ENCODE results near the gene FDX1. TPM values are rescaled to one million over a fixed set of nuclear protein-coding genes. Genes with fewer than 3 reads are reported as not detected.

Gene FDX1
- total RNA-seq, 1 experiment from 2014 or later: 12.3 TPM

DNA sequence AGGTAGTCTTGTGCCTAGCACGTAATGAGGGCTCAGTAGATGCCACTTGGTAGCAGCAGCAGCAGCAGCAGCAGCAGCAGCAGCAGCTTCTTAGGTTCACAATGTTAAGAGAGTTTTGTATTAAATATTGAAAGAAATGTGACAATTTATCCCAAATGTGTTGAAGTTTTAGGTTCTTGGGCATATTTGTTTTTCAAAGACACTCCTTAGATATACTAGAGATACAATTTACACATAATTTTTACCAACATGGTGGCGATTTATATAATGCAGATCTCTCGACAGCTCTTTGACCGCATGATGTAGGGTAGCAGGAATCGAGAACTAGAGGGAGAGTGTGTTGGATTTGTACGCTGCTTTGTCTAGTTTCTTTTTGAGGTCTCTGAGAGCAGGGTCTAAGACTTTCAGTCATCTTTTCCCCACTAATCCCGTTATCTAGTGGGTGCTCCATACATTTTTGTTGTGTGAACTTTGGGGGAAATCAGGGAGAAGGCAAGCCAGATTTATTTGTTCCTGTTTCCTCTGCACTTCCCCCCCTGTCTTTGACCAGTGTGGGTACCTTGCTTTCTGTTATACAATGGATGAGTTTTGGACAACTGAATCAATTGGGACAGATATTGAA lies 1.4 kb downstream of the FDX1 start:
- DNase-seq (ENCODE audit: low spot score): no peak

DNA sequence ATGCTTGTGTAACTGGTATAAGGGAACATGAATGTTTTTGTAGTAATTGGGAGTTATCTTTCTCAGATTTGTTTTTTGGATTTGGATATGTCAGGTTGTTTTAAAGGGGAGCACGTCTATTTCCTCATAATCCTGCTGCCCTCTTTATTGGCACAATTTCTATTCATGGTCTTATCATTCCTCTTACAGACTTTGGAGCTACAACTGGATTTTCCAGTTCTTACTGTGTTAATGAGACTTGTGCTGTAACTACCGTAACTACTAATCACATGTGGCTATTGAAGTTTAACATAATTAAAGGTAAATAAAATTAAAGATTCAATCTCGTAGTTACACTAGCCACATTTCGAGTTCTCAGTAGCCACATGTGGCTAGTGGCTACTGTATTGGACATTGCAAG lies 1.9 kb downstream of the FDX1 start:
- no peak for DNase-seq (ENCODE audit: low spot score)

DNA sequence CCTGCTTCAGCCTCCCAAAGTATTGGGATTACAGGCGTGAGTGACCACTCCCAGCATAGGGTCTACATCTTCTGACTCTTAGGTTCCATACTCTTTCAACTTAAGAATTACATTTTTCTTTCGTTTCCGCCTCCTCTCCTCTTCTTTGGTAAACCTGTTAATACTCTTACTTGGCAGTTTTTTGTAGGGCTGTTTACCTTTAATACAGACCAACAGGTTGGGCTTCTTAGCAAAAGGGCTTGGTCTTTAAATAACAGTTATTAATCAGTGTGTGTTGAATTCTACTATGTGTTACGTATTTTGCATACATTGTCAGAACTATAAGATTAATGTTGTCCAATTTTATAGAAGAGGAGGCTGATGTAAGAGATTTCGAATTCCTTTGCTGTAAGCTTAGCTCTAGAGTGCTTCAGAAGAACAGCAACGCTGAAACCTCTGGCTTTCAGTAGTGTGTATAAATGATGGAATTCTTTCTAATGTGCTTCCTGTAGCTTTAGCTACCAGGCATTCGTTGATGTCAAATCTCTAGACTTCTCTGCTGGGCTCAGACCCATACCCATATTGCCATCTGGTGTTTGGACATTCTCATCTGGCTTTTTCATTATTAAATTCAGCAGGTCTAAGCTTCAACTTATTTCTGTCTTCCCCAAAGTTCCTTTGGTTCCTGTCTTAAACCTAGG lies 3.1 kb downstream of the FDX1 start:
- no peak for DNase-seq (ENCODE audit: low spot score)

DNA sequence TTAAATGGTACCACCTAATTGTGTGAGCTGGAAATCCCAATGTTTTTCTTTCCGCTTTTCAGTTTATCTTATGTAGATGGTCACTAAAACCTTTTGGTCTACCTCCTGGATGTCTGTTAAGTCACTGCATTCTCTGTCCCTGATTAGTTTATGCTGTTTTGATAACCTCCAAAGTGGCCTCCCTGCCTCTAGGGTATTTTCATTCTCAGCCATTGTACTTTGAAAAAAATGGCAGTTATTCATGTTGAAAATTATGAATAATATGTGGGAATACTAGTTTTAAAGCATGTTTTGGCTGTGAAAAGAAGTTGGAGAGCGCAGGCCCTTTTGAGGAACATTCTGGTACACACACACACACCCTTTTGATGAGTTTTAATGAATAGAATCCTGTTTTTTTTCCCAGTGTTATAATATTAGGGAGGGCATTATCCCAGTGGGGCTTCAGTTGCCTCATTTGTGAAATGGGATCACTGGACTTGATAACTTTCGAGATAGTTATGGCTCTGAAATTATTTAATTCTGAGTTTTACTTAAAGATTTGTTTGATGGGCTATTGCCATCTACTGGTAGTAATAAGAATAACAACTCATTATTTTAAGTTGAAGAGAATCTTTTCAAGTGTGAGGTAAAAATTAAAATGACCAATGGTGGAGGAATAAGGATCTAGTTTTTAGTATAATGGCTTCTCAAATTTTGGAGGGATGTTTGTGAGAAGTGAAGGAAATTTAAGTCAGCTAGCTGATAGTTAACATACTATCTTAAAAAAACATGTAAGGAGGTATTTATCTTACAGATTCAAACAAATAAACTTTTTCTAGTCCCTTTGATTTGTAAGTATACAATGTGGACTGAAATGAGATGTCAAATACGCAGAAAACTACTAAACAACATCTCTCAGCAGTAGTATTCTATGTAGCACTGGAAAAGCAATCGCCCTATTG lies 3.9 kb downstream of the FDX1 start:
- DNase-seq (ENCODE audit: low spot score): peak; percentile 1

DNA sequence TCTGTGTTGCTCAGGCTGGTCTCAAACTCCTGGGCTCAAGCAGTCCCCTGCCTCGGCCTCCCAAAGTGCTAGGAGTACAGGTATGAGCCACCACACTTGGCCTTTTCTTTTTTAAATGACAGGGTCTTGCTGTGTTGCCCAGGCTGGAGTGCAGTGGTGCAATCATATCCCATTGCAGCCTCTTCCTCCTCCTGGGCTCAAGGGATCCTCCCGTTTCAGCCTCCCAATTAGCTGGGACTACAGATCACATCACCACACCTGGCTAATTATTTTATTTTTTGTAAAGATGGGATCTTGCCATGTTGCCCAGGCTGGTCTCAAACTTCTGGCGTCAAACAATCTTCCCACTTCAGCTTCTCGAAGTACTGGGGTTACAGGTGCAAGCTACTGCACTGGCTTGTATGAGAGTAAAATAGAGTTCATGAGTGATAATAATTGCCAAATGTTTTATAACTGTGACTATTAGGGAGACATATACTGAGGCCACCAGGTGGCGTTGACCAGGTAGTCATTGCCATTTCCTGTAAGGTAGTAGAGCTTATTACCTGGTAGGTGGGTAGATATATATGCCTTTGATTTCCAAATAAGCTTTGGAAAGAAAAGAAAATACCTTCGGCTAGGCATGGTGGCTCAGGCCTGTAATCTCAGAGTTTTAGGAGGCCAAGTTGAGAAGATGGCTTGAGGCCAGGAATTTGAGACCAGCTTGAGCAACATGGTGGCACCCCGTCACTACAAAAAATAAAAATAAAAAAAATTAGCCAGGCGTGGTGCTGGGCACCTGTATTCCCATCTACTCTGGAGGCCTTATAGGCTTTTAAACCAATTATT lies 5.4 kb downstream of the FDX1 start:
- no peak for DNase-seq (ENCODE audit: low spot score)

DNA sequence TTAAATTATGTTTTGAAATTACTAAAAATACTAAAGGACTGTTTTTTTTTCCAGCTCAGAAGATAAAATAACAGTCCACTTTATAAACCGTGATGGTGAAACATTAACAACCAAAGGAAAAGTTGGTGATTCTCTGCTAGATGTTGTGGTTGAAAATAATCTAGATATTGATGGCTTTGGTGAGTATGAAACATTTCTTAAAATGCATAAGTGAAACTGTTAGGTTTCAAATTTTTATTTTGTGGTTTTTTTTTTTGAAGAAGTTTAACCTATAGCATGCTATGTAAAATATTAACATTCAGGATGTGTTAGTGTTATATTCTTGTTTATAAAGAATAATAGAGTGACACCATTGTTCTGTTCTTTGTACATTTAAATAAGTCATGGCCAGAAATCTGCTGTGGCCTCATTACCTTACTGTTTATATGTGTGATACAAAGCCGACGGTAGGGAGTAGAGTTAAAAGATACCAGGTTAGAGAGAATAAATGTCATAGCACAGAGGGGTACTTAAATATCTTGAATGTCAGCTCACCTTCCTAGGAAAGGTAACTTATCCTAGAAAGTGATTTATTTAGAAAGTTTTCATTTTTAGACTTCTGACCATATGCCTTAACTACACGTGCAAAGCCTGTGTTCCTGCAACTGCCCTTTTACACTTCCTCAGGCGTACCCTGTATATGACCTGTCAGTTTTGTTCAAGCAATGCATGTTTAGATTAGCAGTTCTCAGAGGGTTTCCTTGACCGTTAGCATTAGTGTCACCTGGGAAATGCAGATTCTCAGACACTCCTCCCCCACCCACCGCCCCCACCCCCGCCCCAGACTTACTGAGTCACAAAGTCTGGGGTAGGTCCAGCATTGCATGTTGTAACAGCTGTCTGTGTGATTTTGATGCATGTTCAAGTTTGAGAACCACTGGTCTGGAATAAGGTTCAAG lies 6.3 kb downstream of the FDX1 start:
- no peak for DNase-seq (ENCODE audit: low spot score)

DNA sequence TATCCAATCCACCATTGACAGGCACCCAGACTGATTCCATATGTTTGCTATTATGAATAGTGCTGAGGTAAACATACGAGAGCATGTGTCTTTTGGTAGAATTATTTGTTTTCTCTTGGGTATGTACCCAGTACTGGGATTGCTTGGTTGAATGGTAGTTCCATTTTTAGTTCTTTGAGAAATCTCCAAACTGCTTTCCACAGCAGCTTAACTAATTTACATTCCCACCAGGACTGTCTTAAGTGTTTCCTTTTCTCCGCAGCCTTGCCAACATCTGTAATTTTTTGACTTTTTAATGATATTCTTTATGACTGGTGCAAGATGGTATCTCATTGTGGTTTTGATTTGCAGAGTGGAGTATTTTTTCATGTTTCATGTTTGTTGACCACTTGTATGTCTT lies 8.3 kb downstream of the FDX1 start:
- DNase-seq (ENCODE audit: low spot score): no peak

DNA sequence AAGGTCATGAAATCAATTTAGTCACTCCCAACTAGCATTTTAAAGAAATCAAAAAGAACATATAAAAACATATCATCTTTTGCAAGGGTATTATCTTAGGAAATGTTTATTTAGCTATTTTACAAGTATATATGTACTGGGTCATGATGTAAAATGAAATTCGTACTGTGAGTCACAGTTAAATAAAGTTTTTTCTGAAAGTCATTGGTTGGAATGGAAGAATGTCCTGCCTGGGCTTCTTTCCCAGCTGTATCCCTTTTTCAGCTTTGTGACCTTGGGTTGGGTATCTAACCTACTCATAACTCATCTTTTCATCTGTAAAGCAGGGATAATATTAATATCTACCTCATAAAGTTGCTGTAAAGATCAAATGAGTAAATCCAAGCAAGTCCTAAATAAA lies 15.7 kb downstream of the FDX1 start:
- no peak for DNase-seq (ENCODE audit: low spot score)

DNA sequence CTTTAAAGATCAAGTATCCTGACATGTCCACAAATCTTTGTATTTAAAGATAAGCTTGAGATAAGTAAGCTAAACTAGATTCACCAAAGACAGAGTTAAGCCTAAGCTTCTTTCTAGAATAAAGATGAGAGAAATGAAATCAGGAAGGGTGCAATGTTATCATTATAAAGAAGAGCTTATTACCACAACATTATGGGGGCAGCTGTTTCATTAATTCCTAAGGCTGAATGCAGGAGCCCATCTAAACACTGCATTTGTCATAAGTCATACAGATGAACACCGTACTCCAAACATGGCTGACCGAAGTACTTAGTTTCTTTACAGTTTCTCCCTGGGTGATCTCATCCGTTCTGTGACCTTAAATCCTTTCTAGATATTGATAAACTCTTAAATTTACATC lies 16.3 kb downstream of the FDX1 start:
- no peak for DNase-seq (ENCODE audit: low spot score)

DNA sequence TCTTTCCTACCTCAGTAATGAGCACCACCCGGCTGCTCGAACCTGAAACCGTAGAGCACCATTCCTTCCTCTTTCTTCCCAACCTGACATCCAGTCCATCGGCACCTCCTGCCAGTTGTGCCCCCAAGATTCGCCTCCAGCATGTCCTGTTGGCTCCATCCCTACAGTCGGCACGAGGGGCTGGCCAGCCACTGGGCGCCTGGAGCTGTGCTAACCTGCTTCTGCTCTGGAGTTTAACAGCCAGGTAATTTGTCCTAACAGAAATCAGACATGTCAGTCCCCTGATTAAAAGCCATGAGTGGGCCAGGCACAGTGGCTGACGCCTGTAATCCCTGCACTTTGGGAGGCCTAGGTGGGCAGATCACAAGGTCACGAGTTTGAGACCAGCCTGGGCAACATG lies 16.8 kb downstream of the FDX1 start:
- DNase-seq (ENCODE audit: low spot score): no peak

DNA sequence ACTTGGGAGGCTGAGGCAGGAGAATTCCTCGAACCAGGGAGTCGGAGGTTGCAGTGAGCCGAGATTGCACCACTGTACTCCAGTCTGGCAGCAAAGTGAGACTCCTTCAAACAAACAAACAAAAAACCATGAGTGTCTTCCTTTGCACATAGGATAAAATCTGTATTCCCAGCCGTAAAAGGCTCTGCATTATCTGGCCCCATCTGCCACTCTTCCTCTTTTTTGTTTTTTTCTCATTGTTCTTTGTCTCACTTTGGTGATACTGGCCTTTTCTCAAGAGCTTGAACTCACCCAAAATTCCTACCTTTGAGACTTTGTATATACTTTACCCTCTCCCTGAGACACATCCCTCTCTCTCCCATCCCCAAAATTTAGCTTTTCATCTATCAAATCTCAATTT lies 17.6 kb downstream of the FDX1 start:
- DNase-seq (ENCODE audit: low spot score): no peak

DNA sequence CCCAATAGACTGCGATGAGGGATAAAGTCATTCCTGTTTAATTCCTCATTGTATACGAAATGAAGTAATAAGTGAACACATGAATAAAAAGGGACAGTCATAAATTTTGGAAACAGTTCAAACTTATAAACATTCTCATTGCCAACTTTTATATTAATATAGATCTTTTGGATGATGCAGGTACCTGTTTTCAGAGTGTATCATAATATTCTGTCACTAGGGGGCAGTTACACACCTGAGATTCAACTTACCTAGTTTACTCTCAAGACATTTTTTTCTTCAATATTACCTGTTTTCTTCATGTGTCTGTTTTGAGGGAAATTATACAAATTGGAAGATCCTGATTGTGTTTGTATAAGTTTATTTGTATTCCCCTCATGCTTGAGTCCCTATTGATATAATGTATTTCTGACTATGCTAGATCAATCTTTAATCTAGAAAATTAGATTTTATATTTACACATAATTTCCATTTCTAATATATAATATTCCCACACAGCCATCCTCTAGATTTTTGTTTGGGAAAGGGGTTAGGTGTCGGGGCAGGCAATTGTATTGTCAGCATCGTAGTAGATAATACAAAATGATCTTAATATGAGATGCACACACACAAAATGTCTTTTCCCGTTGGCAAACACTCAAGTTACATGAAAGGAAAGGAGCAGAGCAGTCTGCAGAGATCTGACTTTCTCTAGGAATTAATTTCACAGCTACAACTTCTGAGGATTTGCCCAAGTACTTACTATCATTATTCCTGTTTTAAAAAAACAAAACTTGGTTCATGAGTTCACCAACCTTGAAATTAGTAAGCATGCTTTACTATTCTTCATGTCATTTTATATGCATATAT lies 18.4 kb downstream of the FDX1 start:
- no peak for DNase-seq (ENCODE audit: low spot score)

DNA sequence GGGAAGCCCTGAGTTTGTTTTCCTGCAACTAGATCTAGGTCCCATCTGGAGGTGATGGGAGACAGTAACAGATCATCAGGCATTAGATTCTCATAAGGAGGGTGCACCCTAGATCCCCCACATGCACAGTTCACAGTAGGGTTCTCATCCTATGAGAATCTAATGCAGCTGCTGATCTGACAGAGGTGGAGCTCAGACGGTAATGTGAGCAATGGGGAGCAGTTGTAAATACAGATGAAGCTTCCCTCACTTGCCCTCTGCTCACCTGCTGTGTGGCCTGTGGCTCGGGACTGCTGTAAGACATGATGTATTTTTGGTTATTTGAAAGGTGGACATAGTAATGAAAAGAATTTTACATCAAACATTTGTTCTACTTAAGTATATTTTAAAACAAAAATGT lies 20.5 kb downstream of the FDX1 start:
- DNase-seq (ENCODE audit: low spot score): no peak

DNA sequence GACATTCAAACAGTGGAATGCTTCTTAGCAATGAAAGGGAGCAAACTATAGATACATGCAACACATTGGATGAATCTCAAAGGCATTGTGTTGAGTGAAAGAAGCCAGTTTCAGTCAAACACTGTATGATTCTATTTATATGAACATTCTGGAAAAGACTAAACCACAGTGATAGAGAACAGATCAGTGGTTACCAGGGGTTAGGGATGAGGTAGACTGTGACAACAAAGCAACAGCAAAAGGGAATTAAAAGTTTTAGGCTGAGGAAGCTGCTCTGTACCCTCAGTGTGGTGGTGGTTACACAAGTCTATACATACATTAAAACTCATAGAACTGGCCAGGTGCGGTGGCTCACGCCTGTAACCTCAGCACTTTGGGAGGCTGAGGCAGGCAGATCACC lies 23.0 kb downstream of the FDX1 start:
- no peak for DNase-seq (ENCODE audit: low spot score)

DNA sequence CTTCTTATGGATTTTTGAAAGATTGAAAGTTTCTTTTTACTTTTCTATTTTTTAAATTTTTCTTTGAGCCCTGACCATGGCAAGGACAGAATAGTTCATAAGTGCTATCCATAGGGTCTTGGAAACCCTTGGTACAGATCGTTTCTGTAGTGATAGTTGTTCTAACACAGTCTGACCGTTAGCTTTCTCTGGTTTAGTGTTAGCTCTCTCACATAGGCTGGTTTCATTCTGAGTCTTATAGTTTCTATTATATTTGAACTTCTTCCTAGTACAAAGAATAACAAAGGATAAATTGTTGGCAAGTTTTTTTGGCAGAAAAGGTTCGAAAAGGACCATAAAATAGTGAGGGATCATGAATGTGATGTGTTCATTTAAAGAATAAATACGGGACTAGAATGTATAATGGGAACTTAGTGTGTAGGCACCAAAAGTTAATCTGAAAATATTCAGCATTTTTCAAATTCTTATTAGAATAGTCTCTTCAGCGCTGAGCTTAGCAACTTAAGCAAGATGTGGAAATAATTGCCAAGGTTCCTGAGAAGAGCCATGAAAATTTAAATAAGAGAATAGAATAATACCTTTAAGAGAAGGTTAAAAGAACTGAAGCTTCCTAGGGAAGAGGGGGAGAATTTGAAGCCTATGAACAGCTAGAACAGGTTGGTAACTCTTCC lies 24.1 kb downstream of the FDX1 start:
- DNase-seq (ENCODE audit: low spot score): no peak

DNA sequence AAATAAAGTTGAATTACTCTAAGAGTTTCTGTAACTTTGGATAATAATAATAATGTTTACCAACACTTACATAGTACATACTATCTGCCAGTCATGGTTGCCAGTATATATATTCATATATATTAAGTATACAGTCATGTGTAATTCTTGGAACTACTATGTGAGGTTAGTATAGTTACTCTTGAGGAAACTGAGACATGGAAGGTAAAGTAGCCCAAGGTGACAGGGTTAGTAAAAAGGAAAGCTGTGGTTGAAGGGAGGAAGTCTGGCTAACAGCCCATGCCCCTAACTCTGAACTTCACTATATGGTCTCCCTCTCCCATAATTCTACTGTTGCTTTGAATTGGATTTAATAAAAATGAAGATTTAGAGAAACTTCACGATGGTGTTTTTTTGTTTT lies 24.9 kb downstream of the FDX1 start:
- no peak for DNase-seq (ENCODE audit: low spot score)

DNA sequence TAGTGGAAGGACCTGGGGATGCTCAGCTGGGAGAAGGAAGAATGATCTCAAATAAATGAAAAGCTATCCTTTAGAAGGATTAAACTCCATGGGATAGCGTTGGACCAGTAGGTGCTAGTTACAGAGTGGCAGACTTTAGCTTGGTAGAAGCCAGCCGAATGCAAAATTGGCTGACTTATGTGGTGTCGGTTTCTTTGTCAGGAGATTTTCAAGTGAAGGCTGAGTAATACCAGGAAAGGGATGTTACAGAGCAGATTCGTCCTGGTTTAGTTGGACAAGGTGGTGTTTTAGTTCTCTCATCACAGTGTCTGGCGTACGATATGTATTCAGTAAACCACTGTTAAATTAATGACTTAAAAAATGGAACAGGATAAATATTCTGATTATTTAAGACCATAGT lies 26.0 kb downstream of the FDX1 start:
- no peak for DNase-seq (ENCODE audit: low spot score)

DNA sequence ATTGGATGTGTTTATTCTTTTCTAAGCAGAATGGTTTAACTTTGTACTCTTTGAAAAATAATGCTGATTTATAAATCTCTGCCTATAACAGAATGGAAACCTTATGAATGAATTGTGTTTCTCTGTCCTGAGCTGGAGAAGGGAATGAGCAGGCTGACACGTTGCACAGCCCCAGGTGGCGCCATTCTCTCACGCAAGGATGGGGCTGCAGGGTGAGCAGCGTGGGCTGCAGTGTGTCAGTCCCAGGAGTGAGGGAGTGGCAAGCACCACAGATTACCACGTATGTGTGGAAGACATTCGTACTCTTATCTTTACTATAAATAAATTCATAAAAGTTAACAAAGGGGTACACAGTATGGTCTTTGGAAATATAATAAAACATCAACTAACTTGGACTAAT lies 33.4 kb downstream of the FDX1 start:
- peak; percentile 6 for DNase-seq (ENCODE audit: low spot score)

DNA sequence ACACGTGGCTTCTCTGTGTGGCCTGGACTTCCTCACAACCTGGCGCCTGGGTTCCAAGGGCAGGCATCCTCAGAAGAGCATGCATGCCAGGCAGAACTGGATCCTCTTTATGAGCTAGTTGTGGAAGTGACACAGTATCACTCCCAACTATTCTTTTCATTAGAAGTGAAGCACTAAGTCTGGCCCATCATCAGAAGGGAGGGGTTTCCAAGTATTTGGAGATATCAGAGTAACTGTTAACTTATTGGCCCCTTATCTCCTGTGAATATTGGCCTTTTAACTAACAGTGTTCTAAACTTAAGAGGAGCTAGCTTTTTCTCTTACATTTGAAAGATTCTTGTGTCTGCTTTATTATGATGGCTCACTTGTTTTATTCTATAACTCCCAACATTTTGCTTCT lies 35.5 kb downstream of the FDX1 start:
- no peak for DNase-seq (ENCODE audit: low spot score)
